ENCODE data around the gene ADGRE3. TPM values are rescaled to one million over a fixed set of nuclear protein-coding genes. Genes with fewer than 3 reads are reported as not detected.
"Not testable (repeated sequence)": the region's sequence is repeated elsewhere in the genome, so short reads cannot be mapped to it uniquely, and the experiment has no call there.

ADGRE3 gene
- total RNA-seq, 1 donor from 2014 or later, result not detected

GRCh38 chr19:14649020-14649419 is 25.6 kb downstream of the ADGRE3 start:
- FAIRE-seq (no peak), DNase-seq (ENCODE audit: low read depth) (no peak)
- Histone ChIP-seq H3K27me3 (ENCODE audit: control insufficient read depth, insufficient read depth, low read length) (no peaks in the 10 kb centered on the region), H3K4me3 (ENCODE audit: low read depth, low read length) (no peak overlapping the region), H3K36me3 (ENCODE audit: control insufficient read depth, insufficient read depth, low read length) (no peaks in the 10 kb centered on the region)
- no peak for TF ChIP-seq CTCF (IDR thresholded peaks at IDR 0.05; ENCODE audit: insufficient read depth, low read length, severe bottlenecking)

- FAIRE-seq (no peak), DNase-seq (ENCODE audit: low read depth) (no peak)
- Histone ChIP-seq H3K36me3 (ENCODE audit: control insufficient read depth, insufficient read depth, low read length) (no peaks in the 10 kb centered on the region), H3K27me3 (ENCODE audit: control insufficient read depth, insufficient read depth, low read length) (no peaks in the 10 kb centered on the region), H3K4me3 (ENCODE audit: low read depth, low read length) (no peak overlapping the region)
- TF ChIP-seq CTCF (IDR thresholded peaks at IDR 0.05; ENCODE audit: insufficient read depth, low read length, severe bottlenecking), result no peak
These were observed 26.1 kb downstream of the ADGRE3 start for GRCh38 chr19:14648506-14648905.

- TF ChIP-seq CTCF (IDR thresholded peaks at IDR 0.05; ENCODE audit: insufficient read depth, low read length, severe bottlenecking), result no peak
- FAIRE-seq, result no peak
- H3K4me3 ChIP-seq (ENCODE audit: low read depth, low read length), result no peak overlapping the region
- no peak for DNase-seq (ENCODE audit: low read depth)
- no peaks in the 10 kb centered on the region for H3K36me3 ChIP-seq (ENCODE audit: control insufficient read depth, insufficient read depth, low read length)
- no peaks in the 10 kb centered on the region for H3K27me3 ChIP-seq (ENCODE audit: control insufficient read depth, insufficient read depth, low read length)
These were observed 34.9 kb downstream of the ADGRE3 start for GRCh38 chr19:14639536-14640277.

GRCh38 chr19:14632286-14632685 is 42.4 kb downstream of the ADGRE3 start:
- no peak for TF ChIP-seq CTCF (IDR thresholded peaks at IDR 0.05; ENCODE audit: insufficient read depth, low read length, severe bottlenecking)
- peak; percentile 45 for DNase-seq (ENCODE audit: low read depth)
- FAIRE-seq, result no peak
- Histone ChIP-seq H3K36me3 (ENCODE audit: control insufficient read depth, insufficient read depth, low read length) (no peaks in the 10 kb centered on the region), H3K4me3 (ENCODE audit: low read depth, low read length) (no peak overlapping the region), H3K27me3 (ENCODE audit: control insufficient read depth, insufficient read depth, low read length) (no peaks in the 10 kb centered on the region)

GRCh38 chr19:14629557-14629956 is 45.1 kb downstream of the ADGRE3 start:
- FAIRE-seq (no peak), DNase-seq (ENCODE audit: low read depth) (peak; percentile 12)
- Histone ChIP-seq H3K4me3 (ENCODE audit: low read depth, low read length) (no peak overlapping the region), H3K36me3 (ENCODE audit: control insufficient read depth, insufficient read depth, low read length) (no peaks in the 10 kb centered on the region), H3K27me3 (ENCODE audit: control insufficient read depth, insufficient read depth, low read length) (no peaks in the 10 kb centered on the region)
- no peak for TF ChIP-seq CTCF (IDR thresholded peaks at IDR 0.05; ENCODE audit: insufficient read depth, low read length, severe bottlenecking)

GRCh38 chr19:14624491-14624890 is 50.2 kb downstream of the ADGRE3 start:
- FAIRE-seq; H3K4me3 ChIP-seq (ENCODE audit: low read depth, low read length); DNase-seq (ENCODE audit: low read depth); H3K27me3 ChIP-seq (ENCODE audit: control insufficient read depth, insufficient read depth, low read length); H3K36me3 ChIP-seq (ENCODE audit: control insufficient read depth, insufficient read depth, low read length): not testable (repeated sequence)
